ENCODE measurements around the gene KCP.

DNA sequence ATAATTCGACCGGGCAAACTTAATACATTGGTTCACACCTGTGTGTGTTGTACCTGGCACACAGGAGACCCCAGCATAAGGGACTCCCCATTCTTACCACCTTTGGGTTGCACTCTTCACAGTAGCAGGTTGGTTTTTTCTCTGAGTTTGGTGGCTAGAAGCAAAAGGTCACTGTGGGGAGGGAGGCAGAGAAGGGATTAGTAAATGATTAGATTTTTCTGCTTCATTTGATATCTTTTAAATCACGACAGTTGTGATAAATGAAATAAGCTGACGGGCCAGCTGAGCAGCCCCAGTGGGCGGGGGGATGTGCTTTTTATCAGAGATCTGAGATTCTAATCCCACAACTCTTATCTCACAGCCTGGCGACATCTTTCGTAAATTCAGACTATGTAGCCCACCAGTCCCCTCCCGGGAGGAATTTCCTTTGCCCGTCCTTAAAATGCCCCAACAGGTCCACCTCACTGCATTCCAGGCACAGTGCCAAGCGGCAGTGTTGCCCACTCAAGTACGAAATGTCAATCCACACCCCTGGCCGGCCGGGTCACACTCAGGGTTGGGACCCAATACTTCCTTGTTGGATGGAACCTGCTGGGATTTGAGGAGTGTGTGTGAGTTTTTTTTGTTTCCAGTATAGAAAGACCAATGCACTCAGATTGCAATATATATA, 10.5 kb upstream of the KCP start:
- TF ChIP-seq, protein P1, sequence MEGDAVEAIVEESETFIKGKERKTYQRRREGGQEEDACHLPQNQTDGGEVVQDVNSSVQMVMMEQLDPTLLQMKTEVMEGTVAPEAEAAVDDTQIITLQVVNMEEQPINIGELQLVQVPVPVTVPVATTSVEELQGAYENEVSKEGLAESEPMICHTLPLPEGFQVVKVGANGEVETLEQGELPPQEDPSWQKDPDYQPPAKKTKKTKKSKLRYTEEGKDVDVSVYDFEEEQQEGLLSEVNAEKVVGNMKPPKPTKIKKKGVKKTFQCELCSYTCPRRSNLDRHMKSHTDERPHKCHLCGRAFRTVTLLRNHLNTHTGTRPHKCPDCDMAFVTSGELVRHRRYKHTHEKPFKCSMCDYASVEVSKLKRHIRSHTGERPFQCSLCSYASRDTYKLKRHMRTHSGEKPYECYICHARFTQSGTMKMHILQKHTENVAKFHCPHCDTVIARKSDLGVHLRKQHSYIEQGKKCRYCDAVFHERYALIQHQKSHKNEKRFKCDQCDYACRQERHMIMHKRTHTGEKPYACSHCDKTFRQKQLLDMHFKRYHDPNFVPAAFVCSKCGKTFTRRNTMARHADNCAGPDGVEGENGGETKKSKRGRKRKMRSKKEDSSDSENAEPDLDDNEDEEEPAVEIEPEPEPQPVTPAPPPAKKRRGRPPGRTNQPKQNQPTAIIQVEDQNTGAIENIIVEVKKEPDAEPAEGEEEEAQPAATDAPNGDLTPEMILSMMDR (IDR thresholded peaks at IDR 0.05; ENCODE audit: low read depth, low read length), result no peak
- no peak for TF ChIP-seq MYC (IDR thresholded peaks at IDR 0.05; ENCODE audit: low read depth, low read length)

All from NB4 (cell line).